Neural cell (in vitro differentiated cells): ENCODE measurements around the gene GPR150. TPM values are rescaled to one million over a fixed set of nuclear protein-coding genes. Genes with fewer than 3 reads are reported as not detected.

ENCODE experiments used
- H2AFZ ChIP-seq: fragments of 200-600, 300-800 bp; sonication (generic), shearing (Covaris generic); 2 replicates; pipeline ENCODE4 v1.6.0; 2014; ENCODE audit warnings: low read depth, mild to moderate bottlenecking, antibody characterized with exemption, low read length, moderate library complexity
- H3F3A ChIP-seq: fragments of 200-600 bp; shearing (Covaris generic); 2 replicates; pipeline ENCODE4 v1.6.1; 2016; ENCODE audit warnings: mild to moderate bottlenecking, moderate library complexity, mixed read lengths, antibody characterized with exemption, low read length; ENCODE audit not compliant: insufficient read depth, poor library complexity, severe bottlenecking
- H3K27ac ChIP-seq: fragments of 200-600, 300-800 bp; sonication (generic), shearing (Covaris generic); 2 replicates; pipeline ENCODE4 v1.5.1; 2014; ENCODE audit warnings: mild to moderate bottlenecking, low read length, moderate library complexity
- H3K27me3 ChIP-seq: fragments of 300-800, 200-600 bp; sonication (generic), shearing (Covaris generic); 2 replicates; pipeline ENCODE4 v1.6.0; 2014; ENCODE audit warnings: mild to moderate bottlenecking, low read depth, low read length, moderate library complexity; ENCODE audit not compliant: insufficient read depth
- H3K36me3 ChIP-seq: fragments of 300-800, 200-600 bp; sonication (generic), shearing (Covaris generic); 2 replicates; pipeline ENCODE4 v1.5.1; 2014; ENCODE audit warnings: mild to moderate bottlenecking, antibody characterized with exemption, low read length, moderate library complexity; ENCODE audit not compliant: insufficient read depth
- H3K4me2 ChIP-seq: fragments of 300-800, 200-600 bp; sonication (generic), shearing (Covaris generic); 2 replicates; pipeline ENCODE4 v1.6.0; 2014; ENCODE audit warnings: mild to moderate bottlenecking, low read length
- H3K4me3 ChIP-seq: fragments of 300-800, 200-600 bp; sonication (generic), shearing (Covaris generic); 2 replicates; pipeline ENCODE4 v1.5.1; 2014; ENCODE audit warnings: mild to moderate bottlenecking, low read length, moderate library complexity
- H3K79me2 ChIP-seq: fragments of 200-600 bp; shearing (Covaris generic); replicated peaks from 2 replicates; pipeline ENCODE4 v1.6.0; 2014; ENCODE audit warnings: mild to moderate bottlenecking, low read length, moderate library complexity; ENCODE audit not compliant: insufficient read depth
- H3K9ac ChIP-seq: fragments of 300-800, 200-600 bp; sonication (generic), shearing (Covaris generic); 2 replicates; pipeline ENCODE4 v1.6.1; 2016; ENCODE audit warnings: mild to moderate bottlenecking, low read length, mixed read lengths
- H3K9me2 ChIP-seq: fragments of 200-600 bp; shearing (Covaris generic); 2 replicates; pipeline ENCODE4 v1.6.1; 2016; ENCODE audit warnings: mild to moderate bottlenecking, low read length, mixed read lengths; ENCODE audit not compliant: insufficient read depth
- H3K9me3 ChIP-seq: fragments of 200-600, 300-800 bp; sonication (generic), shearing (Covaris generic); 2 replicates; pipeline ENCODE4 v1.6.1; 2016; ENCODE audit warnings: mild to moderate bottlenecking, mixed run types, low read length, moderate library complexity, mixed read lengths
- H4K20me1 ChIP-seq: fragments of 200-600 bp; shearing (Covaris generic); 2 replicates; pipeline ENCODE4 v1.6.1; 2016; ENCODE audit warnings: mild to moderate bottlenecking, mixed run types; ENCODE audit not compliant: insufficient read depth
- EP300 ChIP-seq: fragments of 450-650 bp; conservative IDR thresholded peaks from 2 replicates; pipeline ENCODE4 v1.6.1; 2014; ENCODE audit warnings: antibody characterized with exemption, mild to moderate bottlenecking, moderate library complexity; ENCODE audit not compliant: poor library complexity, severe bottlenecking
- EZH2 ChIP-seq: fragments of 200-600, 300-800 bp; shearing (Covaris generic), sonication (generic); IDR thresholded peaks from 2 replicates; pipeline ENCODE4 v1.6.1; 2014; ENCODE audit warnings: antibody characterized with exemption, low read length, borderline replicate concordance, mild to moderate bottlenecking; ENCODE audit not compliant: insufficient read depth, poor library complexity, severe bottlenecking
- MXI1 ChIP-seq: fragments of 450-650 bp; conservative IDR thresholded peaks from 2 replicates; pipeline ENCODE4 v1.6.1; 2014; ENCODE audit warnings: antibody characterized with exemption, mild to moderate bottlenecking; ENCODE audit not compliant: poor library complexity, severe bottlenecking
- POLR2AphosphoS5 ChIP-seq: IDR thresholded peaks from 2 replicates; pipeline ENCODE4 v1.6.1; 2012
- RAD21 ChIP-seq: fragments of 450-650 bp; conservative IDR thresholded peaks from 2 replicates; pipeline ENCODE4 v1.6.1; 2014; ENCODE audit warnings: antibody characterized with exemption, mild to moderate bottlenecking, moderate library complexity
- SMC3 ChIP-seq: fragments of 450-650 bp; conservative IDR thresholded peaks from 2 replicates; pipeline ENCODE4 v1.6.1; 2014; ENCODE audit warnings: antibody characterized with exemption, mild to moderate bottlenecking, moderate library complexity; ENCODE audit not compliant: poor library complexity
- TAF1 ChIP-seq: IDR thresholded peaks from 2 replicates; pipeline ENCODE4 v1.6.1; 2012; ENCODE audit warnings: low read depth
- polyA plus RNA-seq: library from polyadenylated mRNA; depleted of rRNA; stranded (reverse); fragments of >200 nt; gene quantifications from 2 replicates; pipeline ENCODE4 v1.2.3, GENCODE V29; 2014
- TF ChIP-seq, protein P1 (sequence below): IDR thresholded peaks from 2 replicates; pipeline ENCODE4 v1.6.1; 2012; ENCODE audit warnings: borderline replicate concordance
- TF ChIP-seq, protein P2 (sequence below): fragments of 450-650 bp; IDR thresholded peaks from 2 replicates; pipeline ENCODE4 v1.5.1; 2014; ENCODE audit warnings: antibody characterized with exemption, mild to moderate bottlenecking, moderate library complexity; ENCODE audit not compliant: poor library complexity, severe bottlenecking

GPR150 gene
- polyA plus RNA-seq, 1 donor from 2014 or later = not detected

DNA sequence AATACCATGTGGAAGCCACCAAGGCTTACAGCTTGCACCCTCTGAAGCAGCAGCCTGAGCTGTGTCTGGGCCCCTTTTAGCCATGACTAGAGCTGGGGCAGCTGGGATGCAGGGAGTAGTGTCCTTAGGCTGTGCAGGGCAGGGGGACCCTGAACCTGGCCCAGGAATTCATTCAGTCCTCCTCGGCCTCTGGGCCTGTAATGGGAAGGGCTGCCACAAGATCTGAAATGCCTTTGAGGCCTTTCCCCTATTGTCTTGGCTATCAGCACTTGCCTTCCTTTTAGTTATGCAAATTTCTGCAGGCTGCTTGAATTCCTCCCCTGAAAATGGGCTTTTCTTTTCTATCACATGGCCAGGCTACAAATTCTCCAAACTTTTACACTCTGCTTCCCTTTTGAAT is 9.0 kb downstream of the GPR150 start:
- peaks cover 3% of the 10 kb centered on the region for H3K27me3 ChIP-seq
- H2AFZ ChIP-seq = no peak overlapping the region
- no peaks in the 10 kb centered on the region for H3K9me3 ChIP-seq
- no peak overlapping the region for H3K4me2 ChIP-seq
- no peaks in the 10 kb centered on the region for H3F3A ChIP-seq
- H4K20me1 ChIP-seq = no peaks in the 10 kb centered on the region
- no peak overlapping the region for H3K27ac ChIP-seq
- no peaks in the 10 kb centered on the region for H3K9me2 ChIP-seq
- H3K4me3 ChIP-seq = no peak overlapping the region
- TF ChIP-seq, protein P1, sequence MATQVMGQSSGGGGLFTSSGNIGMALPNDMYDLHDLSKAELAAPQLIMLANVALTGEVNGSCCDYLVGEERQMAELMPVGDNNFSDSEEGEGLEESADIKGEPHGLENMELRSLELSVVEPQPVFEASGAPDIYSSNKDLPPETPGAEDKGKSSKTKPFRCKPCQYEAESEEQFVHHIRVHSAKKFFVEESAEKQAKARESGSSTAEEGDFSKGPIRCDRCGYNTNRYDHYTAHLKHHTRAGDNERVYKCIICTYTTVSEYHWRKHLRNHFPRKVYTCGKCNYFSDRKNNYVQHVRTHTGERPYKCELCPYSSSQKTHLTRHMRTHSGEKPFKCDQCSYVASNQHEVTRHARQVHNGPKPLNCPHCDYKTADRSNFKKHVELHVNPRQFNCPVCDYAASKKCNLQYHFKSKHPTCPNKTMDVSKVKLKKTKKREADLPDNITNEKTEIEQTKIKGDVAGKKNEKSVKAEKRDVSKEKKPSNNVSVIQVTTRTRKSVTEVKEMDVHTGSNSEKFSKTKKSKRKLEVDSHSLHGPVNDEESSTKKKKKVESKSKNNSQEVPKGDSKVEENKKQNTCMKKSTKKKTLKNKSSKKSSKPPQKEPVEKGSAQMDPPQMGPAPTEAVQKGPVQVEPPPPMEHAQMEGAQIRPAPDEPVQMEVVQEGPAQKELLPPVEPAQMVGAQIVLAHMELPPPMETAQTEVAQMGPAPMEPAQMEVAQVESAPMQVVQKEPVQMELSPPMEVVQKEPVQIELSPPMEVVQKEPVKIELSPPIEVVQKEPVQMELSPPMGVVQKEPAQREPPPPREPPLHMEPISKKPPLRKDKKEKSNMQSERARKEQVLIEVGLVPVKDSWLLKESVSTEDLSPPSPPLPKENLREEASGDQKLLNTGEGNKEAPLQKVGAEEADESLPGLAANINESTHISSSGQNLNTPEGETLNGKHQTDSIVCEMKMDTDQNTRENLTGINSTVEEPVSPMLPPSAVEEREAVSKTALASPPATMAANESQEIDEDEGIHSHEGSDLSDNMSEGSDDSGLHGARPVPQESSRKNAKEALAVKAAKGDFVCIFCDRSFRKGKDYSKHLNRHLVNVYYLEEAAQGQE = no peak
- TF ChIP-seq, protein P2, sequence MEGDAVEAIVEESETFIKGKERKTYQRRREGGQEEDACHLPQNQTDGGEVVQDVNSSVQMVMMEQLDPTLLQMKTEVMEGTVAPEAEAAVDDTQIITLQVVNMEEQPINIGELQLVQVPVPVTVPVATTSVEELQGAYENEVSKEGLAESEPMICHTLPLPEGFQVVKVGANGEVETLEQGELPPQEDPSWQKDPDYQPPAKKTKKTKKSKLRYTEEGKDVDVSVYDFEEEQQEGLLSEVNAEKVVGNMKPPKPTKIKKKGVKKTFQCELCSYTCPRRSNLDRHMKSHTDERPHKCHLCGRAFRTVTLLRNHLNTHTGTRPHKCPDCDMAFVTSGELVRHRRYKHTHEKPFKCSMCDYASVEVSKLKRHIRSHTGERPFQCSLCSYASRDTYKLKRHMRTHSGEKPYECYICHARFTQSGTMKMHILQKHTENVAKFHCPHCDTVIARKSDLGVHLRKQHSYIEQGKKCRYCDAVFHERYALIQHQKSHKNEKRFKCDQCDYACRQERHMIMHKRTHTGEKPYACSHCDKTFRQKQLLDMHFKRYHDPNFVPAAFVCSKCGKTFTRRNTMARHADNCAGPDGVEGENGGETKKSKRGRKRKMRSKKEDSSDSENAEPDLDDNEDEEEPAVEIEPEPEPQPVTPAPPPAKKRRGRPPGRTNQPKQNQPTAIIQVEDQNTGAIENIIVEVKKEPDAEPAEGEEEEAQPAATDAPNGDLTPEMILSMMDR = no peak
- TF ChIP-seq TAF1 = no peak
- no peak for TF ChIP-seq SMC3
- TF ChIP-seq POLR2AphosphoS5 = no peak
- TF ChIP-seq MXI1 = no peak
- no peak for TF ChIP-seq EP300
- TF ChIP-seq RAD21 = no peak
- TF ChIP-seq EZH2 = no peak
- no peaks in the 10 kb centered on the region for H3K36me3 ChIP-seq
- H3K79me2 ChIP-seq = no peaks in the 10 kb centered on the region
- no peak overlapping the region for H3K9ac ChIP-seq

DNA sequence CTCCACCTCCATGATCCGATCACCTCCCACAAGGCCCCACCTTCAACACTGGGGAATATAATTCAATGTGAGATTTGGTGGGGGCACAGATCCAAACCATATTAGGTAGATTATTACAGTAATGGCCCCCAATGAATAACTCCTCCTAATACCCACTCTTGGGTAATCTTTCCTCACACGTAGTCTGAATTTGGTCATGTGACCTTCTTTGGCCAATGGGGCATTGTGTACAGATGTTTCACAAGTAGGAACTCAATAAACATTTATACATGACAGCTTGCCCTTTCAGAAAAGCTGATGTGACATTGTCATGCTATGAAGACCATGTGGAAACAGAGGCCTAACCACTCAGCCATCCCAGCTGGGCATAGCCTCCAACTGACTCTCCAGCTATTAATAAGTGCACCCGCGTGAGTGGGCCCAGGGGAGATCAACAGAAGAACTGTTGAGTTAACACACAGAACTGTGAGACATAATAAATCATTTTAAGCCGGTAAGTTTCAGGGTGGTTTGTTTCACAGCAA is 10.6 kb downstream of the GPR150 start:
- no peaks in the 10 kb centered on the region for H3K79me2 ChIP-seq
- TF ChIP-seq MXI1 = no peak
- TF ChIP-seq TAF1 = no peak
- TF ChIP-seq RAD21 = no peak
- TF ChIP-seq SMC3 = no peak
- TF ChIP-seq, protein P2 = no peak
- TF ChIP-seq, protein P1 = no peak
- no peak for TF ChIP-seq EZH2
- no peak for TF ChIP-seq POLR2AphosphoS5
- no peak for TF ChIP-seq EP300
- no peaks in the 10 kb centered on the region for H3K27me3 ChIP-seq
- H3F3A ChIP-seq = no peaks in the 10 kb centered on the region
- no peak overlapping the region for H3K4me3 ChIP-seq
- no peak overlapping the region for H3K27ac ChIP-seq
- H2AFZ ChIP-seq = no peak overlapping the region
- H3K4me2 ChIP-seq = no peak overlapping the region
- no peaks in the 10 kb centered on the region for H4K20me1 ChIP-seq
- no peaks in the 10 kb centered on the region for H3K9me3 ChIP-seq
- no peaks in the 10 kb centered on the region for H3K9me2 ChIP-seq
- no peak overlapping the region for H3K9ac ChIP-seq
- no peaks in the 10 kb centered on the region for H3K36me3 ChIP-seq
